Measurements from ENCODE around the gene CFAP141.
A peak's percentile ranks its signal among the peaks of the same experiment; 100 is the strongest.

CFAP141 gene

GRCh38 chr1:154183046-154183915 lies 22.9 kb downstream of the CFAP141 start:
- ChIA-PET CTCF (interaction anchor here (1.1 to 2.1 kb wide), 2 partner anchors 16 to 151 kb away, joined by 5 to 12 read pairs; no protein-coding TSS in a partner anchor), POLR2A (no interaction called here)

GRCh38 chr1:154182344-154183045 lies 23.6 kb downstream of the CFAP141 start:
- TF ChIP-seq CTCF (IDR thresholded peaks at IDR 0.05; ENCODE audit: control extremely low read depth, extremely low read depth, low read depth, missing control alignments) = no peak
- peak; percentile 83 for DNase-seq (ENCODE audit: extremely low spot score)
- ChIA-PET CTCF (interaction anchor here (1.4 to 3.1 kb wide), 2 partner anchors 153 to 196 kb away, joined by 5 to 8 read pairs; partner anchors contain the start of gene RAB13), POLR2A (interaction anchor here (0.5 to 1.1 kb wide), 4 partner anchors 14 to 40 kb away, joined by 3 to 7 read pairs (median 4); partner anchors contain the start of gene UBAP2L)

More at GRCh38 chr1:154183046-154183915, 22.9 kb downstream of the CFAP141 start:
- TF ChIP-seq CTCF (IDR thresholded peaks at IDR 0.05; ENCODE audit: control extremely low read depth, extremely low read depth, low read depth, missing control alignments) = no peak
- DNase-seq (ENCODE audit: extremely low spot score) = peak; percentile 95

- ChIA-PET CTCF (interaction anchor here (1.2 to 3.1 kb wide), 4 partner anchors 9 to 195 kb away, joined by 4 to 8 read pairs (median 4); partner anchors contain the start of gene RAB13), POLR2A (interaction anchor here (0.5 to 1.1 kb wide), 4 partner anchors 13 to 41 kb away, joined by 3 to 7 read pairs (median 4); partner anchors contain the start of gene UBAP2L)
- DNase-seq (ENCODE audit: extremely low spot score) = no peak
- TF ChIP-seq CTCF (IDR thresholded peaks at IDR 0.05; ENCODE audit: control extremely low read depth, extremely low read depth, low read depth, missing control alignments) = no peak
These were observed 24.2 kb downstream of the CFAP141 start for GRCh38 chr1:154181944-154182343.

- peak; percentile 63 for DNase-seq (ENCODE audit: extremely low spot score)
- TF ChIP-seq CTCF (IDR thresholded peaks at IDR 0.05; ENCODE audit: control extremely low read depth, extremely low read depth, low read depth, missing control alignments) = no peak
- ChIA-PET POLR2A (interaction anchor here (0.6 to 1.5 kb wide), 3 partner anchors 8 to 21 kb away, joined by 3 to 5 read pairs (median 3); no protein-coding TSS in a partner anchor), CTCF (interaction anchor here (1.0 to 3.1 kb wide), 6 partner anchors 10 to 194 kb away, joined by 3 to 8 read pairs (median 6); partner anchors contain the start of genes HAX1 and RAB13)
These were observed 26.0 kb downstream of the CFAP141 start for GRCh38 chr1:154179946-154180687.

- no peak for TF ChIP-seq CTCF (IDR thresholded peaks at IDR 0.05; ENCODE audit: control extremely low read depth, extremely low read depth, low read depth, missing control alignments)
- POLR2A ChIA-PET = no interaction called here
- no peak for DNase-seq (ENCODE audit: extremely low spot score)
- CTCF ChIA-PET = interaction anchor here (1.3 to 3.1 kb wide), 3 partner anchors 11 to 193 kb away, joined by 4 to 8 read pairs (median 8); partner anchors contain the start of gene RAB13
These were observed 27.0 kb downstream of the CFAP141 start for GRCh38 chr1:154178911-154179811.
